Esophagus muscularis mucosa (tissue), 4 donors: ENCODE measurements around the gene NPPB. TPM values are rescaled to one million over a fixed set of nuclear protein-coding genes. Genes with fewer than 3 reads are reported as not detected.

Source experiments
- DNase-seq: peaks from one replicate; pipeline ENCODE4 v3.0.0-alpha.2; 2017; ENCODE audit errors: extremely low spot score
- H3K27ac ChIP-seq, 4 donors: fragments of 200-600 bp; sonication (generic); replicated peaks in 1 of 4; 1 replicate in 3 of 4; 2 replicates in 1 of 4; pipeline ENCODE4 v1.5.1; 2016 to 2019; ENCODE audit warnings: mild to moderate bottlenecking in 1 of 4
- H3K27me3 ChIP-seq, 4 donors: fragments of 200-600 bp; sonication (generic); one replicate each; pipeline versions ENCODE4 v1.5.1 to v1.6.0; 2016 to 2019
- H3K36me3 ChIP-seq, 4 donors: fragments of 200-600 bp; sonication (generic); one replicate each; pipeline ENCODE4 v1.5.1; 2016 to 2019
- H3K4me1 ChIP-seq, 4 donors: fragments of 200-600 bp; sonication (generic); one replicate each; pipeline ENCODE4 v1.5.1; 2016 to 2019
- H3K4me3 ChIP-seq, 4 donors: fragments of 200-600 bp; sonication (generic); 1 replicate in 2 of 4; 2 replicates in 2 of 4; pipeline ENCODE4 v1.5.1; 2016 to 2019; ENCODE audit warnings: mild to moderate bottlenecking in 4 of 4, moderate library complexity in 1 of 4
- H3K9me3 ChIP-seq, 4 donors: fragments of 200-600 bp; sonication (generic); 1 replicate in 3 of 4; 2 replicates in 1 of 4; pipeline ENCODE4 v1.5.1; 2016 to 2019
- EP300 ChIP-seq: sonication (generic); formaldehyde crosslinking; IDR thresholded peaks from one replicate; pipeline ENCODE4 v1.6.1; 2017; ENCODE audit warnings: antibody characterized with exemption
- POLR2A ChIP-seq: fragments of 450-650 bp; IDR thresholded peaks from one replicate; pipeline ENCODE4 v1.6.1; 2017; ENCODE audit warnings: antibody characterized with exemption, moderate library complexity, mild to moderate bottlenecking, low read depth
- POLR2AphosphoS5 ChIP-seq, 2 donors: sonication (generic); formaldehyde crosslinking; IDR thresholded peaks; one replicate each; pipeline ENCODE4 v1.6.1; 2017; ENCODE audit warnings: antibody characterized with exemption in 2 of 2
- WGBS: methylation state at CpG from one replicate; pipeline ENCODE4 v1.1.5; 2018; 5-methylcytosine and 5-hydroxymethylcytosine counted together
- intact Hi-C: fragments of 100-400 bp; cut with DNase I; formaldehyde crosslinking; loops from one replicate; pipeline ENCODE4 v1.15.1; 2023
- total RNA-seq, 4 donors: library from RNA; depleted of rRNA; stranded (reverse); fragments of >200 nt; gene quantifications; one replicate each; pipeline versions ENCODE4 v1.1.0 to v1.2.1, GENCODE V29; 2016
- TF ChIP-seq, protein P1 (sequence below), 3 experiments: fragments of 200-600 bp in 2 of 3; fragments of 450-650 bp in 1 of 3; sonication (generic) in 2 of 3; IDR thresholded peaks; one replicate each; pipeline ENCODE4 v1.5.1; 2017 to 2019; ENCODE audit warnings: antibody characterized with exemption in 3 of 3, mild to moderate bottlenecking in 2 of 3, moderate library complexity in 1 of 3

The NPPB gene
- total RNA-seq, 4 donors from 2014 or later, result not detected

DNA sequence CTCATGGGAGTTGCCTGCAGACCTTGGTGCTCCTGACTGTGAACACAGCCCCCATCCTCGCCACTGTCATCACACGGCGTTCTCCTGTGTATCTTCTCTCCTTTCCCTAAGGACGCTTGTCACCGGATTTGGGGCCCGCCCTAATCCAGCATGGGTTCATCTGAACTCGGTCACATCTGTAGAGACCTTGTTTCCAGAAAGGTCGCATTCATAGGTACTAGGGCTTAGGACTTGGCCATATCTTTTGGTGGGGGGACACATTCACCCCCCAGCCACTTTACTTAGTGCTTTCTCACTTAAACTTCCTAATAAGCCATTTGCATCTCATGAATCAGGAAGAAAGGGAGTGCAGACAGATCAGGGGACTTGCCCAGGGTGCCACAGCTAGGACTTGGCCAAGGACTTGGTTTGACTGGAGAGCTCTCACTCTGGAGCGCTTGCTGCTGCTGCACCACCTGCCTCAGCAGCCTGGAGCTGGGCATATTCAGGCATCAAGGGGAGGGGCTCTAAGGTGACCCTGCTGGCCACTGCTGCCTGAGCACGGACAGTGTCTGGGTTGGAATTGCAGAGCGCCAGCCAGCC is 20.9 kb downstream of the NPPB start:
- Histone ChIP-seq H3K4me1 (peaks cover 0 to 8% (median 3%) of the 10 kb centered on the region in 4 donors), H3K36me3 (peaks cover 81 to 99% (median 99%) of the 10 kb centered on the region in 4 donors), H3K27ac (no peak overlapping the region), H3K4me3 (no peak overlapping the region), H3K27me3 (no peaks in the 10 kb centered on the region), H3K9me3 (no peaks in the 10 kb centered on the region)
- intact Hi-C loops, result loop anchor here (1.0 to 5.0 kb wide), 4 partner anchors 57 to 194 kb away; no protein-coding TSS in a partner anchor
- no peak for DNase-seq
- 89% methylated on average over 8 of the region's 11 CpGs for WGBS
- TF ChIP-seq, protein P1, sequence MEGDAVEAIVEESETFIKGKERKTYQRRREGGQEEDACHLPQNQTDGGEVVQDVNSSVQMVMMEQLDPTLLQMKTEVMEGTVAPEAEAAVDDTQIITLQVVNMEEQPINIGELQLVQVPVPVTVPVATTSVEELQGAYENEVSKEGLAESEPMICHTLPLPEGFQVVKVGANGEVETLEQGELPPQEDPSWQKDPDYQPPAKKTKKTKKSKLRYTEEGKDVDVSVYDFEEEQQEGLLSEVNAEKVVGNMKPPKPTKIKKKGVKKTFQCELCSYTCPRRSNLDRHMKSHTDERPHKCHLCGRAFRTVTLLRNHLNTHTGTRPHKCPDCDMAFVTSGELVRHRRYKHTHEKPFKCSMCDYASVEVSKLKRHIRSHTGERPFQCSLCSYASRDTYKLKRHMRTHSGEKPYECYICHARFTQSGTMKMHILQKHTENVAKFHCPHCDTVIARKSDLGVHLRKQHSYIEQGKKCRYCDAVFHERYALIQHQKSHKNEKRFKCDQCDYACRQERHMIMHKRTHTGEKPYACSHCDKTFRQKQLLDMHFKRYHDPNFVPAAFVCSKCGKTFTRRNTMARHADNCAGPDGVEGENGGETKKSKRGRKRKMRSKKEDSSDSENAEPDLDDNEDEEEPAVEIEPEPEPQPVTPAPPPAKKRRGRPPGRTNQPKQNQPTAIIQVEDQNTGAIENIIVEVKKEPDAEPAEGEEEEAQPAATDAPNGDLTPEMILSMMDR (IDR thresholded peaks at IDR 0.05), result no peak
- no peak for TF ChIP-seq POLR2AphosphoS5 (IDR thresholded peaks at IDR 0.05)
- TF ChIP-seq EP300, result no peak
- no peak for TF ChIP-seq POLR2A

DNA sequence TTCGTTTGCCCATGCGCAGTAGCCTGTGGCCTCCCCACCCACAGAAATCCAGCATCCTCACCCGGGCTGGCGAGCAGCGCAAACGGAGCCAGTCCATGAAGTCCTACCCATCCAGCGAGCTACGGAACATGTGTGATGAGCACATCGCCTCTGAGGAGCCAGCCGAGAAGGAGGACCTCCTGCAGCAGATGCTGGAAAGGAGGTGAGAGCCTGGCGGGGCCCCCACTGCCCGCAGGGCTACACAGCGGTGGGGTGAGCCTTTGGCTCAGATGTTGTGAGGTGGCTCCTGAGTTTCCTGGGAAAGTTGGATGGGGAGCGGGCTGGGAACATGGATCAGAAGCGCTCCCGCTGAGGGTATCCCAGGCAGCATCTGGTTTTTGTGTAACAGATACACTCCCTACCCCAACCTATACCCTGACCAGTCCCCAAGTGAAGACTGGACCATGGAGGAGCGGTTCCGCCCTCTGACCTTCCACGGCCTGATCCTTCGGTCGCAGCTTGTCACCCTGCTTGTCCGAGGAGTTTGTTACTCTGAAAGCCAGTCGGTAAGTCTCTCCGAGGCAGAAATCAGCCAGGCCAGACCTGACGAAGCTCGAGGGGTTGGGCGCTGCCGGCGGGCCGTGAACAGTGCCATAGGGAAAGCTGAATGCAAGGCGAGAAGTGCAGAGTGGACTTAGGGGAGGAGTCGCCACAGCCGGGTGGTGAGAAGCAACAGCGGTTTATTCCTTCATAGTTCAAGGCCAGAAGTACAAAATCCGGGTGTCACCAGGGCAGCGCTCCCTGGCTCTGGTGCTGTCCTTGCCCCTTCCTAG is 21.6 kb downstream of the NPPB start:
- H3K36me3 ChIP-seq, result peaks cover 83 to 99% (median 98%) of the 10 kb centered on the region in 4 donors
- no peak for DNase-seq
- no peak overlapping the region for H3K4me3 ChIP-seq
- no peak overlapping the region for H3K27ac ChIP-seq
- intact Hi-C loops, result loop anchor here (5.0 kb wide), 2 partner anchors 130 to 195 kb away; no protein-coding TSS in a partner anchor
- no peak for TF ChIP-seq POLR2A
- no peak for TF ChIP-seq POLR2AphosphoS5 (IDR thresholded peaks at IDR 0.05)
- TF ChIP-seq, protein P1 (IDR thresholded peaks at IDR 0.05), result no peak
- TF ChIP-seq EP300, result no peak
- H3K27me3 ChIP-seq, result no peaks in the 10 kb centered on the region
- peaks cover 0 to 5% (median under 1%) of the 10 kb centered on the region in 4 donors for H3K4me1 ChIP-seq
- WGBS, result 84% methylated on average over 23 of the region's 36 CpGs
- H3K9me3 ChIP-seq, result no peaks in the 10 kb centered on the region

DNA sequence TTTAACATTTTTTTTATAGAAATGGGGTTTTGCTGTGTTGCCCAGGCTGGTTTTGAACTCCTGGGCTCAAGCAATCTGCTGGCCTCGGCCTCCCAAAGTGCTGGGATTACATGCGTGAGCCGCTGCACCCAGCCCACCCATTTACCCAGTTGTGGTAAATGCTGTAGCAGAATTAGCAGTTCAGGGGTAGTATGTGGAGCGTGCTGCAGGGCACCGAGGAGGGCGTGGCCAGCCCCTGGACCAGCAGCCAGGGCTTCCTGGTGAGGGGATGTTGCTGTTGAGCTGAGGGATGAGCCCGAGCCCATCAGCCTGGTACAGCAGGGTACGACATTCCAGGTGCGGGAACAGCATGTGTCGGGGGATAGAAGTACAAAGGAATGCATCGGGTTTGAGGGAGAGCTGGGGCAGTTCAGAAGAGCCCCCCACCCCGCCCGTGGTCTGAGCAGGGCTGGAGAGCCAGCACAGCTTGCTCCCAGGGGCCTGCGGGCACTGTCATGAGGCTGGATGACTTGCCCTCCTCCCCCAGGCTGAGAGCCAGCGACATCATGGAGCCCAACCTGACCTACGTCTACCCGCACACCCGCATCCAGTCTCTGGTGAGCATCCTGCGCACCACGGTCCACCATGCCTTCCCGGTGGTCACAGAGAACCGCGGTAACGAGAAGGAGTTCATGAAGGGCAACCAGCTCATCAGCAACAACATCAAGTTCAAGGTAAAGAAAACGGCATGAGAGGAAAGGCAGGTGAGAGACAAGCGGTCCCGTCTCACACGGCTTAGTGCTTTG is 23.1 kb downstream of the NPPB start:
- Histone ChIP-seq H3K4me3 (no peak overlapping the region), H3K27me3 (no peaks in the 10 kb centered on the region), H3K27ac (no peak overlapping the region), H3K36me3 (peaks cover 69 to 100% (median 98%) of the 10 kb centered on the region in 4 donors), H3K4me1 (peaks cover 0 to 5% (median 0%) of the 10 kb centered on the region in 4 donors), H3K9me3 (no peaks in the 10 kb centered on the region)
- 94% methylated on average over 24 of the region's 28 CpGs for WGBS
- TF ChIP-seq EP300 (no peak), POLR2AphosphoS5 (IDR thresholded peaks at IDR 0.05) (no peak), POLR2A (no peak)
- TF ChIP-seq, protein P1 (IDR thresholded peaks at IDR 0.05), result no peak
- intact Hi-C loops, result loop anchor here (5.0 kb wide), 2 partner anchors 132 to 197 kb away; no protein-coding TSS in a partner anchor
- DNase-seq, result no peak

DNA sequence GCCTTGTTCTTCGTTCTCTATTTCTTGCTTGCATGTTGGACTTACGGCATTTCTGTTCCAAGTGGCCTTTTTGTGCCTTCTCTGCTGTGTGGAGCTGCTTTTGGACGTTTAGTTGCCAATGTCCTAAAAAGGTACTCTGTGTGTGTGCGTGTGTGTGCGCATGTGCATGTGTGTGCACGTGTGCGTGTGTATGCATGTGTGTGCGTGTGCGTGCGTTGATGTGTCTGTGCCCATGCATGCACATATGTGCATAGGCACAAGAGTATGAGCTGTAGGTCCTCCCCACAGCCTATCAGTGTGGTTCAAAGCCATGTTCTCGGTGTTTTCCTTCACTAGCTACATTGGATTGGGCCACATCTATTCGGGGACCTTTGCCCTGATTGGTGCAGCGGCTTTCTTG is 24.8 kb downstream of the NPPB start:
- intact Hi-C loops, result no loop called here
- no peak overlapping the region for H3K4me3 ChIP-seq
- 86% methylated on average over 10 of the region's 13 CpGs for WGBS
- H3K9me3 ChIP-seq, result no peaks in the 10 kb centered on the region
- TF ChIP-seq EP300 (no peak), POLR2AphosphoS5 (IDR thresholded peaks at IDR 0.05) (no peak)
- TF ChIP-seq, protein P1 (IDR thresholded peaks at IDR 0.05), result no peak
- peaks cover 0 to 5% (median 0%) of the 10 kb centered on the region in 4 donors for H3K4me1 ChIP-seq
- no peak for DNase-seq
- H3K27ac ChIP-seq, result no peak overlapping the region
- H3K27me3 ChIP-seq, result no peaks in the 10 kb centered on the region
- H3K36me3 ChIP-seq, result peaks cover 68 to 100% (median 98%) of the 10 kb centered on the region in 4 donors
